ENCODE results near the gene YWHAB.

DNA sequence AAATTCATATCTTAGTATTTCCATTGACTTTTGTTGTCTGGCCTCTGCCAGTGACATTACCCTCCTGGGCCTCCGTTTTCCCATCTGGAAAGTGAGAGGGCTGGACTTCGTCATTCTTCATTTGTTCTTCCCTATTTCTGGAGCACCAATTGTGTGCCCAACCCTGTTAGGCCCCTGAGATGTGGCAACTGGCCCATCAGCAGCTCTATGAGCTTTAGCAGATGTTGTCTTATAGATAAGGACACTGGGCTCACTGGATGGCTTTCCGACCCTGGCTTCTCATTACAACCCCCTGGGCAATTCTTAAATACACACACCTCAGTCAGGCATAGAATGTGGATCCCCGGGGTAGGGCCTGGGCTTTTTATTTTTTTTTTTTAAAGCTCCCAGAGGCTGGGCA lies 39.0 kb downstream of the YWHAB start:
- TF ChIP-seq, protein P1, sequence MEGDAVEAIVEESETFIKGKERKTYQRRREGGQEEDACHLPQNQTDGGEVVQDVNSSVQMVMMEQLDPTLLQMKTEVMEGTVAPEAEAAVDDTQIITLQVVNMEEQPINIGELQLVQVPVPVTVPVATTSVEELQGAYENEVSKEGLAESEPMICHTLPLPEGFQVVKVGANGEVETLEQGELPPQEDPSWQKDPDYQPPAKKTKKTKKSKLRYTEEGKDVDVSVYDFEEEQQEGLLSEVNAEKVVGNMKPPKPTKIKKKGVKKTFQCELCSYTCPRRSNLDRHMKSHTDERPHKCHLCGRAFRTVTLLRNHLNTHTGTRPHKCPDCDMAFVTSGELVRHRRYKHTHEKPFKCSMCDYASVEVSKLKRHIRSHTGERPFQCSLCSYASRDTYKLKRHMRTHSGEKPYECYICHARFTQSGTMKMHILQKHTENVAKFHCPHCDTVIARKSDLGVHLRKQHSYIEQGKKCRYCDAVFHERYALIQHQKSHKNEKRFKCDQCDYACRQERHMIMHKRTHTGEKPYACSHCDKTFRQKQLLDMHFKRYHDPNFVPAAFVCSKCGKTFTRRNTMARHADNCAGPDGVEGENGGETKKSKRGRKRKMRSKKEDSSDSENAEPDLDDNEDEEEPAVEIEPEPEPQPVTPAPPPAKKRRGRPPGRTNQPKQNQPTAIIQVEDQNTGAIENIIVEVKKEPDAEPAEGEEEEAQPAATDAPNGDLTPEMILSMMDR (IDR thresholded peaks at IDR 0.05; ENCODE audit: poor library complexity) = no peak
- no peak for TF ChIP-seq EZH2 (IDR thresholded peaks at IDR 0.05; ENCODE audit: borderline replicate concordance)
- TF ChIP-seq EZH2phosphoT487 (IDR thresholded peaks at IDR 0.05; ENCODE audit: low read depth, severe bottlenecking, unreplicated experiment) = no peak

All from hepatocyte (in vitro differentiated cells).